Stomach smooth muscle (tissue), 2 donors: ENCODE measurements around the gene TCF12.

Source experiments
- H3K27ac ChIP-seq: one replicate; pipeline ENCODE4 v1.7.0; 2013; ENCODE audit warnings: mild to moderate bottlenecking, low read length, inconsistent platforms
- H3K27me3 ChIP-seq, 2 donors: one replicate each; pipeline ENCODE4 v1.7.0; 2013; ENCODE audit warnings: low read length in 2 of 2; ENCODE audit not compliant: insufficient read depth in 2 of 2, control insufficient read depth in 1 of 2
- H3K36me3 ChIP-seq, 2 donors: one replicate each; pipeline ENCODE4 v1.7.0; 2013; ENCODE audit warnings: low read length in 2 of 2; ENCODE audit not compliant: control insufficient read depth in 2 of 2, insufficient read depth in 2 of 2
- H3K4me1 ChIP-seq: one replicate; pipeline ENCODE4 v1.7.0; 2013; ENCODE audit warnings: low read length; ENCODE audit not compliant: control insufficient read depth, insufficient read depth
- H3K4me3 ChIP-seq, 2 donors: one replicate each; pipeline ENCODE4 v1.7.0; 2013; ENCODE audit warnings: low read length in 2 of 2
- H3K9ac ChIP-seq, 2 donors: one replicate each; pipeline ENCODE4 v1.7.0; 2013; ENCODE audit warnings: low read length in 2 of 2, mild to moderate bottlenecking in 1 of 2
- H3K9me3 ChIP-seq, 2 donors: one replicate each; pipeline ENCODE4 v1.7.0; 2013; ENCODE audit warnings: low read length in 2 of 2; ENCODE audit not compliant: control insufficient read depth in 2 of 2
- donor health status: healthy.
- donor health status: Pancreatic carcinoma.

TCF12 gene

DNA sequence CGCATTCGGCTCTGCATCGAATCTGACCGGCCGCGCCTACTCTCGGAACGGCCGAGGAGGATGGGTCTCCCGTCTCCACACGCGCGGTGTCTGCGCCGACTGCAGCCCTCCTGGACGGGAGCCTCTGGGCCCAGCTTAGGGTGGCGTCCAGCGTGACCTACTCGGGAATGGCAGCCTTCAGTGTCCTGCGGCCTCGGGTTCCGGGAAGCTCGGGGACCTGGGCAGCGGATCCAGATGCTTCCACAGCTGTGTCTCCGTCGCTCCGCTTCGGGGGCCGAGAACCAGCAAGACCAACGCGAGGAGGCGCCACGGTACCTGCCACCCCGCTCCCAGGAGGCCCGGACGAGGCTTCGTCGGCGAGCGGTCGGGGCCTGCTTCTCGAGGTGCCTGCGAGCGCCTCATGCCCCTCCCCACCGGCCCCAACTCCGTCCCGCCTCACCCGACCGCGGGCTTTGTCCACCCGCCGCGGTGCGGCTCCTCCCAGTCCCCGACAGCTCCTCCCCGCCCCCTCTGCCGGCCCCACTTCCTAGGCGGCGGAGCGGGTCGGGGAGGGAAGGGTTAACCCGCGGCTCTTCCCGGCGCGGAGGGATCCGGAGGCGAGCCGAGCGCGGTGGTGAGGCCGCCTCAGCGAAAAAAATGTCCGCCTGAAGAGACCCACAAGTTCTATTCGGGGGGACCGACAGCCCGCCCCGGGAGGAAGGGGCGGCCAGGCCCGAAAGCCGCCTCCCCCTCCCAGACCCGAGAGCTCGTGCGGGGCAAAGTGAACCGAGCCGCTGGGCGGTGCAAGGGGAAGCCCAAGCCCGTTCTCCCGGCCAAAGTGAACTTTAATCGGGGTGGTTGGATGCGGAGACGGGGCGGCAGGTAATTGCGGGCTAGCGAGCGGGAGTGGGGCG, at the start of gene TCF12:
TSS of gene TCF12 (plus strand) at position 599 of the 893 bp plus-strand sequence. CDS start 1,270 bp downstream, outside the sequence.
- H3K4me1 ChIP-seq = peaks cover 13% of the 10 kb centered on the region
- no peaks in the 10 kb centered on the region for H3K27me3 ChIP-seq
- peak within 1 kb of the TSS; percentile 93 for H3K27ac ChIP-seq
- peak within 1 kb of the TSS; percentile 83 to 89 for H3K4me3 ChIP-seq
- H3K9me3 ChIP-seq = no peaks in the 10 kb centered on the region
- H3K9ac ChIP-seq = peak within 1 kb of the TSS; percentile 84 to 91
- no peaks in the 10 kb centered on the region for H3K36me3 ChIP-seq

DNA sequence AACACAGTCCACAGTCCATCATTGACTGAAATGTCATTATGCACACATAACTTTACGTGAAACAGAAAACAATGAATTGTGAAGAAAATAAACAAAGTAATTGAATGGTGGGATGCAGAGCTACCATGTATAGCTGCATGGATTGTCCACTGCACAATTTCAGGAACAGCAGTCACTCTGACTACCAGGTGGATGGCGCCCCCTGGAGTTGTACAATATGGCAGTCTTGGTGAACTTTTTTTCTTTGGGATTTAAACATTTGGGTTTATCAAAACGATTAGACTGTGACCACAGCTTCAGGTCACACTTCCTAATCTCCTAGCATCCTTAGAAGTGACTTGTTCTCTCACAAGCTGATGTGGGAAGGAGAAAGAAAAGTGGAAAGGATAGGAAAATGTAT, 48.9 kb upstream of the TCF12 start:
- Histone ChIP-seq H3K4me1 (peaks cover 12% of the 10 kb centered on the region), H3K27me3 (no peaks in the 10 kb centered on the region), H3K27ac (no peak overlapping the region), H3K4me3 (no peak overlapping the region), H3K9me3 (no peaks in the 10 kb centered on the region), H3K9ac (no peak overlapping the region), H3K36me3 (no peaks in the 10 kb centered on the region)

DNA sequence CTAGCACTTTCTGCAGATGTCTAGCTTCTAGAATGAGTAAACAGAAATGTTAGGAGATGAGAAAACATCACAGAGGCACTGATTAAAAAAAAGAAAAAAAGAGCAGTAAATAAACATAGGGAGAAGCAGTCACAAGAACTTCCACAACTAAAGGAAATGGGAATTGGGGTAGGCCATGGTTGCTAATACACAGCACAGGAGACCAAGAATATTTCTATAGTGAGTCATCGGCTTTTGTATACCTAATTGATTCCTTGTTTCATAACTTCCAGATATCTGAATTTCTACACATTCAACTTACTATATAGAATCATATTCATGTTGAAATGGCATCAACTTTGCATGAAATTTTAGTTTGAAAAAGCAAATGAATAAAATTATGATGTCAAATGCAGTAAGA, 47.3 kb upstream of the TCF12 start:
- Histone ChIP-seq H3K27ac (no peak overlapping the region), H3K4me3 (peak overlapping the region in 1 of 2 donors; percentile 14), H3K4me1 (peaks cover 12% of the 10 kb centered on the region), H3K9me3 (no peaks in the 10 kb centered on the region), H3K36me3 (no peaks in the 10 kb centered on the region), H3K9ac (no peak overlapping the region), H3K27me3 (no peaks in the 10 kb centered on the region)

DNA sequence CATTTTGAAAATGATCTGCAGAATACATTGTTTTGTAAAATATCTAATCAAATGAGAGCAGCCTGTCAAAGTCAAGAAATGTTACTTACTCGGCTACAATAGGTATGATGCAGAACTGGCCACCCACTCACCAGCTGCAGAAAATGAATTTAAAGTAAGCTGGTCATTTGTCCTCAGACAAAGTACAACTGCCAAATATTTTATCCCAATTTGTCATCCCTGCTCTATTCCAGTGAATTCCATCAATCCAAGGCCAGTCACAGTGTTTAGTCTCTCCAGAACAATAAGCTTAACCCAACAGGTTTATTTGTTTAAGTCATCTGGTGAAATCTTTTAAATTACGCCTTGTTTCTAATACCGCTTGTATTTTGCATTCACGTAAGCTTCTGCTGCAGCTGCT, 46.6 kb upstream of the TCF12 start:
- no peaks in the 10 kb centered on the region for H3K36me3 ChIP-seq
- H3K9ac ChIP-seq = peak overlapping the region in 1 of 2 donors; percentile 43
- peak overlapping the region; percentile 33 to 44 for H3K4me3 ChIP-seq
- H3K9me3 ChIP-seq = no peaks in the 10 kb centered on the region
- no peak overlapping the region for H3K27ac ChIP-seq
- H3K27me3 ChIP-seq = no peaks in the 10 kb centered on the region
- peaks cover 12% of the 10 kb centered on the region for H3K4me1 ChIP-seq

DNA sequence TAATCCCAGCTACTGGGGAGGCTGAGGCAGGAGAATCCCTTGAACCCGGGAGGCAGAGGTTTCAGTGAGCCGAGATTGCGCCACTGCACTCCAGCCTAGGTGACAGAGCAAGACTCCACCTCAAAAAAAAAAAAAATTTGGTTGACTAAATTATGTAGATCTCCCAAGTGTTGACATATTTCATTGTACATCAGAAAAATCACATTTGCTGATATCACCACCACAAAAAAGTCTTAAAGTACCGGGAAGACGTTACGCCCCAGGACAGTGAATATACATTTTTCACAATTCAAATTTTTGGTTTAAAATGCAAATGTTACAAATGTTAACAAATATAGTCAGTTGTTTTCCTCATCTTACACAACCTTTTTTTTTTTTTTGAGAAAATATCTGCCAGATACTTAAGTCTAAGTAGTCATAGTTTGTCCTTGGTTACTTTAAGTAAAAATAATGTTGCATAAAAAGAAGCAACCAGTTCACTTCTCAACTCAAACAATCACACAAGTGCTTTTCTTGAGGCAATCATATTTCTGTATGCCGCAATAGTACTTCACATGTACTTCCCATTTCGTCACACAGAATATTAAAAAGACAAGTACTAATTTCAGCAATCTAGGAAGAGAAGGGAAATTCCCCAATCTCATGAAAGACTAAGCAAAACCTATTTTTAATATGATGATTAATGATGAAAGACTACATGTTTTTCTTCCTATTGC, 41.0 kb upstream of the TCF12 start:
- Histone ChIP-seq H3K4me3 (no peak overlapping the region), H3K36me3 (no peaks in the 10 kb centered on the region), H3K9ac (no peak overlapping the region), H3K27ac (no peak overlapping the region), H3K4me1 (no peaks in the 10 kb centered on the region), H3K27me3 (no peaks in the 10 kb centered on the region), H3K9me3 (no peaks in the 10 kb centered on the region)

DNA sequence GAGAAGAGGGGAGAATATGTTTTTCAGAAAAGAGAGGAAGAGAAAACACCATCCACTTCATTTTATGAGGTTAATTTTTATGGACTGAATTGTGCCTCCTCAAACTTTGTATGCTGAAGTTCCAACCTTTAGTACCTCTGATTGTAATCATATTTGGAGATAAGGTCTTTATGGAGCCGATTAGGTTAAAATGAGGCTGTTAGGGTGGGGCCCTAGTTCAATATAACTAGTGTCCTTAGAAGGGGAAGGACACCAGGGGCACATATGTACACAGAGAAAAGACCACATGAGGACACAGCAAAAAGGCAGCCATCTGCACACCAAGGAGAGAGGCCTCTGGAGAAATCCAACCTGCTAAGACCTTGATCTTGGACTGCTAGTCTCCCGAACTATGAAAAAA, 38.9 kb upstream of the TCF12 start:
- no peaks in the 10 kb centered on the region for H3K9me3 ChIP-seq
- no peaks in the 10 kb centered on the region for H3K36me3 ChIP-seq
- no peak overlapping the region for H3K9ac ChIP-seq
- no peak overlapping the region for H3K4me3 ChIP-seq
- H3K27ac ChIP-seq = no peak overlapping the region
- H3K27me3 ChIP-seq = no peaks in the 10 kb centered on the region
- no peaks in the 10 kb centered on the region for H3K4me1 ChIP-seq

DNA sequence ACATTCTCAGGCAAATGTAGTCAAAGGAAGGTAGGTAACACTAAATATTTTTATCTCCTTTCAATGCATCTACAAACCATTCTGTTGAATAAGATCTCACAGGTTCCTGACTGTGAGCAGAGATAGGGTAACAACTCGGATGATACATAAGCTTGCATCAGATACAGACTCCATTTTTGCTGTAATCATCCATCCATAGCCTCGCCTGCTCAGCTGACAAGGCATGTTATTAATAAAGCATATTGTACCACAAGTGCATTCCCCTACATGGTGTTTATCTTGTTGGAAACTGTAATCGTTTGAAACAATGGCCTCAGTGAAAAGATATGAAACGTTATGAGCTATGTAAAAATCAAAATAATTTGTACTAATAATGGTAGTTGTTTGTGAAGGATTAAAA, 35.4 kb upstream of the TCF12 start:
- Histone ChIP-seq H3K4me3 (no peak overlapping the region), H3K4me1 (peaks cover 11% of the 10 kb centered on the region)

DNA sequence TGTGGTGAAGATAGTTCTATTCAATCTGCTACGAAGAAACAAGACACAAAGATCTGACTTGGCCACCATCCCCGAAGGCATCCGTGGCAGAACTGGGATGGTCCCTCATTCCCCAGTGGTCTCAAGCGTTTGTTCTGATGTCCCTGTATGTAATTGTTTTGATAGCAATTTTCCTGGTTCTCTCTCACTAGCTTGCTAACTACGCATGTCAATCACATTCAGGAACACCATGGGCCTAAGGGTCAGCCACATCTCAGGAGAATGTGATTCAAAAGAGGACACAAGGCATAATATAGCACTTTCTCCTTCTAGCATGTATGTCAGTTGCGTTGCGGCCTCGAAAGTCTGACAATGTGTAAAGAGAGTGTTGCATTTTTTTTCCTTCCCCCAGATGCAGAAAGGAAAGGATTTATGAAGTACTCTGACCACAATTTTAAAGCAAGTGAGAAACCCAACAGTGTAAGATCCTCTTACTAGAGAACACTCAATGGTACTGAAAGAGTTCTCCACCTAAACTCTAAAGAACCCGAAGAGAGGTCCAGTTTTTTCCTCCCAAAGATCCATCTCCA, 32.0 kb upstream of the TCF12 start:
- Histone ChIP-seq H3K9ac (peak overlapping the region; percentile 93 to 96), H3K27me3 (no peaks in the 10 kb centered on the region), H3K4me1 (peaks cover 11% of the 10 kb centered on the region)

More for the DNA sequence above, 35.4 kb upstream of the TCF12 start:
- Histone ChIP-seq H3K36me3 (no peaks in the 10 kb centered on the region), H3K9ac (no peak overlapping the region), H3K27ac (no peak overlapping the region), H3K9me3 (no peaks in the 10 kb centered on the region), H3K27me3 (no peaks in the 10 kb centered on the region)

DNA sequence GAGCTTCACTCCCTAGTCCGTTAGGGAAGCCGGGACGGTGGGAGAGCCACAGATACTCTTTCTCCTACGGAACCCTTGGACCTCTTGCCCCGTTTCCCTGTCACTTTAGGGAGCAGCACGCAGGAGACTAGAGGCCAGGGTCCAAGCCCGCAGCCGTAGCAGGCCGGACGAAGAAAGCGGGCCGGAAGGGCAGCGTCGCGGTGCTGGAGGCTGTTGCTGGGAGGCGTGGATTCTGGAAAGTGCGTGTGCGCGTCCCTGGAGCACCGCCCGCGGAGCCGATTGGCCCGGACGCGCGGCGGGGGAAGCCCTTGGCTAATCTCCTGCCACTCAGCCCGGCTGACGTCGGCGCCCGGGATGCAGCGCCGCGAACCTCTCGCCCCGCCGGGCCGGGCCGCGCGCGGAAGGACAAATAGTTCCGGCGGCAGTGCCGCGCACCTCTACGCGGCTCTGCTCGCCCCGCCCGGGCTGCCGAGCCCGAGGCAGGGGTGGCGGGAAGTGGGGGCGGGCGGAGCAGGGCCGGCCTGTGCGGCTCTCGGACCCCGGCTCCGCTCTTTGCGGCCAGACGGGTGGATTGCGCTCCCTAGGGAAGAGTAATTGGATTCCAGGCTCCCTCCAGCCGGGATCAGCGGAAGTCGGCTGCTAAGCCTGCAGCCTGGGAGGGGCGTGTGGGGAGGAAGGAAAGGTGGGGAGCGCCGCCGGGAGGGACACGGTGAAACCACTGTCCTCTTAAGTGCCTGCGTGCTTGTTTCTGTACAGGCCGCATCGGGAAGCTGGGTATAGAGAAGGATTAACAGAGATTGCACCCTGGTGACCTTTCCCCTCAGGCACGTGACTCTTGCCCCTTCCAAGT, 31.3 kb upstream of the TCF12 start:
- no peaks in the 10 kb centered on the region for H3K36me3 ChIP-seq
- peak overlapping the region; percentile 97 for H3K27ac ChIP-seq
- H3K9me3 ChIP-seq = no peaks in the 10 kb centered on the region
- H3K4me3 ChIP-seq = peak overlapping the region; percentile 80 to 85
- no peaks in the 10 kb centered on the region for H3K27me3 ChIP-seq
- peaks cover 11% of the 10 kb centered on the region for H3K4me1 ChIP-seq
- peak overlapping the region; percentile 93 to 96 for H3K9ac ChIP-seq

More for the DNA sequence above, 32.0 kb upstream of the TCF12 start:
- H3K4me3 ChIP-seq = peak overlapping the region; percentile 67 to 85
- H3K9me3 ChIP-seq = no peaks in the 10 kb centered on the region
- H3K27ac ChIP-seq = peak overlapping the region; percentile 97
- no peaks in the 10 kb centered on the region for H3K36me3 ChIP-seq
